Brain pericyte (primary cell): ENCODE data around the gene ARMC6.

Source experiments
- DNase-seq: peaks from one replicate; pipeline ENCODE4 v3.0.0-alpha.2; 2012; ENCODE audit warnings: low read depth, low spot score

ARMC6 gene

DNA sequence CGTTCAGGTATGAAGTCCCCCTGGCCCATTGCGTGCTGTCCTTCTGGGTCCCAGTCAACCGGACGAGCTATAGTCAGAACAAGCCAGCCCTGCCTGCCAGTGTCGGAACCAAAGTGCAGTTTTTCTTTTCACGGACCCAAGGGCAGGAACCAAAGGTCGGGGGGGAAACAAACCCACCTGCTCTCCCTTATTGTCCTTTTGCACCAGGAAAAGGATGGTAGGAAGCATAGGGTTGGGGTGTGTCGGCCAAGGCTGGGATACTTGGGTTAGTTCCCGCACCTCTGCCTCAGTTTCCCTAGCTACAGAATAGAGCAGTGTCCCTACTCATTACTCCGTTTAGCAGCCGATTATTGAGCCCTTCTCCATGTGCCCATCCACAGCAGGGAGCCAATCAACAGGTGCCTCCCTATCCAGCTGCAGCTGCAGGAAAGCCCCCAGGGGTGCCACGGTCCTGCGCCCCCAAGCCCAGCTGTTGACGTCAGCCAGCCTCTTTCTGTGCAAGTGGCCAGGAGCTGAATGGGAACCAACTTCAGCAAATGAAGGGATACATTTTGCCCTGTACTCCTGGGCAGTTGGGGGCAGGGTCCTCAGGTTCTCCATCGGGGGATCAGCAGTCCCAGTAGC is 21.0 kb downstream of the ARMC6 start:
- no peak for DNase-seq

GRCh38 chr19:19054939-19055440 is 21.6 kb downstream of the ARMC6 start:
- DNase-seq = no peak

DNA sequence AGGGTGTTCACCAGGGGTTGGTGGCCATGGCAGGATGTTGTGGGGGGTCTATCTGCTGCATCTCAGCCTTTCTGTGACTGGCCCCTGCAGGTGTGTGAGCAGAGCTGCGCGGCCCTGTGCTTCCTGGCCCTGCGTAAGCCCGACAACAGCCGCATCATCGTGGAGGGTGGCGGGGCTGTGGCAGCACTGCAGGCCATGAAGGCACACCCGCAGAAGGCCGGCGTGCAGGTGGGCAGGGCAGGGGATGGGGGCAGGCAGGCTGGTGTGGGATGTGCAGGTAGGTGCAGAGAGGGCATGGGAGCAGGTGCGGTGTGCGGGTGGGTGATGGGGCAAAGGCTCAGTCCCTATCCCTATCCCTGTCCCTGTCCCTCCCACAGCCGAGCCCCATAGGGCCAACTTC is 22.3 kb downstream of the ARMC6 start:
- DNase-seq = no peak

DNA sequence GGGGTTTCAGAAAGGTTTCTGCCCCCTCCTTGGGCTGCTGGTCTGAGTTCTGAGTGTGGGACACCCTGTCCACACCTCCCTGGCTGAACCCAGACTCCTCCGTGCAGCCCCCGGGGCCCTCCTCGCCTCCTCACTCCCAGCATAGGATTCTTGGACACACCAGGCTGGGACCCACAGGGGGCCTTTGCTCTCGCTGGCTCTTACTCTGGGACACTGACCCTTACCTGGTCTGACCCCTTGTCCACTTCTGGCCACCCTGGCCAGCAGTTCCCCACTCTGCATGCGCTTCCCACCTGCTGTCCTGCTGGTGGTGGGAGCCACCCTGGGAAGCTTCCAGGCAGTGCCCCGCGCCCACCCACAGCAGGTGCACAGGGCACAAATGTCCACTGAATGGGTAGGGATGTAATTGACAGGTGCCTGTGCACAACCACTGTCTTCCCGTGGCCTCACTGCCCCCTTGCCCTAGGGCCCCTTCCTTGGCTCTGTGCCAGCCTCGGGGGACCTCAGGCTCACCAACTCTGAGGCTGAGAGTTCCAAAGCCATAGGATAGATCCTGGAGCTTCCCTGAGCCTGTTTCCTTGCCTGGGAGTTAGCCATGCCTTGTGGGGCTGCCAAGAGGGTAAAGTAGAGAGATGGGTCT is 23.4 kb downstream of the ARMC6 start:
- no peak for DNase-seq

- DNase-seq = no peak
Measured at GRCh38 chr19:19057317-19057716, 23.9 kb downstream of the ARMC6 start.

GRCh38 chr19:19057720-19058119 is 24.3 kb downstream of the ARMC6 start:
- no peak for DNase-seq

- DNase-seq = no peak
Measured at GRCh38 chr19:19059018-19059836, 25.8 kb downstream of the ARMC6 start.

GRCh38 chr19:19059837-19060611 is 26.6 kb downstream of the ARMC6 start:
- no peak for DNase-seq

- DNase-seq = no peak
Measured at GRCh38 chr19:19061506-19061905, 28.1 kb downstream of the ARMC6 start.

GRCh38 chr19:19062454-19063182 is 29.2 kb downstream of the ARMC6 start:
- DNase-seq = no peak

DNA sequence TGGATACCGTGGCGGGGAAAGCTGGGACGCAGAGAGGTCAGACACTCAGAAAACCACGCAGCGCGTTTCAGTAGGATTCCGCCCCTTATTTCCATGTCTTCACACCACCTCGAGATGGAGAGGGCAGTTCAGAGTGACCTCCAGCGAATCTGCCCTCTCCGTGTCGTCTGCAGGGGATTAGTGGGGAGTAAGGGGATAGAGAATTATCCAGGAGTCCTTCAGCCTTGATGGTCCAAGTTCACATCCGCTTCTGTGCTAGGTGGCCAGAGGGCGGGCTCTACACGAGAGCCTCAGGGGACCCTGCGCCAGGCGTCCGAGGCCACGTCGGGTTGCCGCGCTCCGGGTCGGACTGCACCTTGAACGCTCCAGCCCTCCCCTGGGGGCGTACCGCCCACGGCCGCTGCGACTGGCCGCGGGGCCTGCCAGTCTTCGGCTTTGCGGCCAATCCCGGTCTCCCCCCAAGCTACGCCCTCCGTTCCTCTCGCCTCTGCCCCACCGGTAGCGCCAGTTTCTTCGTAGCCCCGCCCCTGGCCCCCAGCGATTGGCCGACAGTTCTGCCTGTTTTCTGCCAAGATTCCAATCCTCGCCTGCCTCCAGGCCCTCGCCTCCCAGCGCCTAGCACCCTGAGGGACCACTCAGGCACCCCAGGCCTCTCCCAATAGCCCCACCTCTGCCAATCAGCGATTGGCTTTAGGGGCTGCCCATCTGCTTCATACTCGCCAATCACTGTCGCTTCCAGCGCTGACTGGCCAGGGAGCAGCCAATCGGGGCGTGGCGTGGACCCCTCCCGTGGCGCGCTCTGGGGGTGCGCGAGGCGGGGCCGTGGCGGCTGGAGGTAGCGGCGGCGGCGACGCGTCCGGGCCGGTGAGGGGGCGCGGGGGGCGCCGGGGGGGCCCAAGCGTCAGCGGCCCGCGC is 30.0 kb downstream of the ARMC6 start, which contains the start of gene SLC25A42:
Gene SLC25A42, plus strand, starts transcription at position 812 of the 915 bp plus-strand sequence. CDS start 32,131 bp downstream, outside the sequence.
- DNase-seq = peak; percentile 99

DNA sequence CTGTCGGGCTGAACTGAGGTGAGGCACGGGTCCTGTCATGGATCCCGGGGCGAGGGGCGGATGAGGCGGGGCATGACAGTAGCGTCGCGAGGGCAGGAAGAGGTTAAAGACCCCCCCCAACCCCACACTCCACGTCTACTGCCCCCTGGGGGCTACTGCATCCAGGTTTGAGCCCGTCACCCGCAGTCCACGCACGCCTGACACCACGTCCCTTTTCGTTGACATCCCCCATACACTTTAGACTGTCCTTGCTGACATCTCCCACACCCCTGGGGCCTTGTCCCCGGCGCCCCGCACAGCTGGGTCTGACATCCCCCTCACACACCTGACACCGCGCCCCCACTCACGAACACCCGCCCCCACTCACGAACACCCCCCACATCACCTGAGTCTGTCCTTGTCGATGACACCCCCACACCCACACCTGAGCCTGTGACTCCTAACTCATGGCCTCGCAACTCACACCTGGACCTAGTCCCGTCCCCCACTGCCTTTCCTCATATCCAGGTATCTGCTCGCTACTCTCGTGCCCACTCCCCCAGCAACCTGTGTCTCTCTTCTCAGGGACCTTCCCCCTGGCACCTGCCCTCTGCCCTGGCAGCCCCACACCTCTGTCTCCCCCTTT is 30.8 kb downstream of the ARMC6 start:
- no peak for DNase-seq

GRCh38 chr19:19064811-19065745 is 31.7 kb downstream of the ARMC6 start:
- DNase-seq = no peak

DNA sequence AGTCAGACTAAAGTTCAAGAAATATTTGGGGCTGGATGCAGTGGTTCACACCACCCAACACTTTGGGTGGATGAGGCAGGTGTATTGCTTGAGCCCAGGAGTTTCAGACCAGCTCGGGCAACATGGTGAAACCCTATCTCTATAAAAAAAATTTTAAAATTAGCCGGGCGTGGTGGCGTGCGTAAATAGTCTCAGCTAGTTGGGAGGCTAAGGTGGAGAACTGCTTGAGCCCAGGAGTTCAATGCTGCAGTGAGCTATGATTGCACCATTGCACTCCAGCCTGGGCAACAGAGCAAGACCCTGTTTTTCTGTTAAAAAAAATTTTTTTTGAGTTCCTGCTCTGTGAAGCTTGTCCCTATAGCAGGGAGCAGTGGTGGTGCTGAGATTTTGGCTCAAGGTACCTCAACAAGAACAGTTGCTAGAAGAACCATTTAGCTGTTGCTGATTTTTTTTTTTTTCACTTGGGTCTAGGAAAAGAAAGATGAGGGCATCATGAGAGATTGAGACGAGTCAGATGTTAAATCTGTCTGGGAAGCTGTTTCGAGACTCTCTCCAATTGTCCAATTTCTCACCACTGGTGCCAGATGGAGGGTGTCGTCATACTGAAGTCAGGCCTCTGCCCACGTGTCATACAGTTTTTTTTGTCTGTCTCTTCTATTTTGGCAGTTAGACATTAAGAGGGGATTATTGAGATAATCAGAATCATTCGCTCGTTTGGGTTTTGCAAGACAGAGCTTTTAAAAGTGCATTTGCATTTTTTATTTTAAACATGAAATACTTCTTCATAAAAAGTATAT is 34.1 kb downstream of the ARMC6 start:
- DNase-seq = no peak

DNA sequence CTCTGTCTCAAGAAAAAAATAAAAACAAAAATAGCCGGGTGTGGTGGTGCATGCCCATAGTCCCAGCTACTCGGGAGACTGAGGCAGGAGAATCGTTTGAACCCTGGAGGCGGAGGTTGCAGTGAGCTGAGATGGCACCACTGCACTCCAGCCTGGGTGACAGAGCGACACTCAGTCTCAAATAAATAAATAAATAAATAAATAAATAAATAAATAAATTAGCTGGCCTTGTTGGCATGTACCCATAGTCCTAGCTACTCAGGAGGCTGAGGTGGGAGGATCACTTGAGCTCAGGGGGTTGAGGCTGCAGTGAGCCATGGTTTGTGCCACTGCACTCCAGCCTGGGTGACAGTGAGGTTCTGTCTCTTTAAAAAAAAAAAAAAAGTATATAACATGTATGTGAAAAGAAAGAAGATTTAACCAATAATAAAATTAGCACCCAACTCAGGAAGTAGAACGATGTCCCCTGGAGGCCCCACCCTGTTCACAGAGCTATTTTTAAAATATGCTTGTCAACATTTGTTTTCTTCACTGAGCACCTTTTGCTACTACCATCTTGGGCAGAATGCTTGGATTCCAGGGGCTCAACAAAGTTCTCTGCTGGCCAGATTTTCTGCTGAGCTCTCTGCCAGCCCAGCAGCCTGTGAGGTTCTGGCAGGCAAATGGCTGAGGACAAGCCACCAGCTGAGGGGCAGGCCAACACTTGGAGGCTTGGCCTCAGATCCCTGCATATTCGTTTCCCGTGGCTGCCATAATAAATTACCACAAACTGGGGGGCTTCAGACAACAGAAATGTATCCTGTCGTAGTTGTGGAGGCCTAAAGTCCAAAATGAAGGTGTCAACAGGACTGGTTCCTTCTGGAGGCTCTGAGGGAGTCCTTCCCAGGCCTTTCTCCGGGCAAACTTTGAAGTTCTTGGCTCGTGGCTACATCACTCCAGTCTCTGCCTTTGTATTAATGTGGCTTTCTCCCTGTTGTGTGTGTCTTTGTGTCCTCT is 35.6 kb downstream of the ARMC6 start:
- DNase-seq = no peak

DNA sequence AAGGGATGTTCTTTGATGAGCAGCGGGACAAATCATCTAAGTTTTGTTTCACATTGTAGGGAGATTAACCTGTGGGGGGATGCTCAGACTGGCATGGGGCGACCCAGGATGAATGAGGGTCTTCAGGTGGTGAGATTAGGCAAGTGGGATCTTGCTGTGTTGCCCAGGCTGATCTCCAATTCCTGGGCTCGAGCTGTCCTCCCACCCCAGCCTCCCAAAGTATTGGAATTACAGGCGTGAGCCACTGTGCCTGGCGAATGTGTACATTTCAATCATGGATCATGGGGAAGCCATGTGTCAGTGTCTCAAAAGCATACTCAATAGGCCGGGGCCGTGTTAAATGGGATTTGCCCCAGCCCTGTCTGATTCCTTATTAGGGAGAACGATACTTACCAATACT is 38.5 kb downstream of the ARMC6 start:
- DNase-seq = no peak
